Activated B cell treated with CpG ODN at 0.5 μM for 24 hours (primary cell): ENCODE data around the gene FHDC1. TPM values are rescaled to one million over a fixed set of nuclear protein-coding genes. Genes with fewer than 3 reads are reported as not detected.

Experiments
- ATAC-seq: fragments of 200-7000 bp; cut with Tn5 transposase; one replicate; pipeline ENCODE4 v1.10.0; 2021; ENCODE audit warnings: low read depth, mild to moderate bottlenecking, moderate library complexity
- CTCF ChIA-PET: fragments of 350-600 bp; sonication (Branson Sonifier 250); formaldehyde crosslinking; loops from one replicate; lab custom pipeline; 2021; ENCODE audit warnings: antibody characterized with exemption; lab: Charles Lee
- POLR2A ChIA-PET: fragments of 350-600 bp; sonication (Branson Sonifier 250); formaldehyde crosslinking; loops from one replicate; lab custom pipeline; 2021; ENCODE audit warnings: antibody characterized with exemption; lab: Charles Lee
- DNase-seq: peaks from one replicate; pipeline ENCODE4 v3.0.0; 2022
- H3K27ac Mint-ChIP-seq: one replicate; pipeline ENCODE4 v1.8.0; 2020; ENCODE audit warnings: mixed read lengths
- H3K27me3 Mint-ChIP-seq: one replicate; pipeline ENCODE4 v1.8.0; 2021; ENCODE audit warnings: mixed read lengths
- H3K36me3 Mint-ChIP-seq: one replicate; pipeline ENCODE4 v1.8.0; 2021; ENCODE audit warnings: low read depth, mixed read lengths
- H3K4me1 Mint-ChIP-seq: one replicate; pipeline ENCODE4 v1.8.0; 2021; ENCODE audit warnings: mixed read lengths
- H3K4me3 Mint-ChIP-seq: one replicate; pipeline ENCODE4 v1.8.0; 2020; ENCODE audit warnings: mild to moderate bottlenecking, mixed read lengths
- H3K9me3 Mint-ChIP-seq: one replicate; pipeline ENCODE4 v1.8.0; 2020; ENCODE audit warnings: mixed read lengths
- intact Hi-C: fragments of 100-400 bp; cut with micrococcal nuclease; formaldehyde crosslinking; loops from one replicate; pipeline ENCODE4 v1.15.1; 2024
- total RNA-seq: library from RNA; stranded (reverse); gene quantifications from 2 replicates; pipeline ENCODE4 v1.2.3, GENCODE V29; 2022
- TF ChIP-seq, protein P1 (sequence below): fragments of 200-600 bp; IDR thresholded peaks from one replicate; pipeline ENCODE4 v1.8.0; 2022; ENCODE audit warnings: antibody characterized with exemption, mild to moderate bottlenecking

The FHDC1 gene
- total RNA-seq, 1 donor from 2014 or later, result 0.33 TPM

DNA sequence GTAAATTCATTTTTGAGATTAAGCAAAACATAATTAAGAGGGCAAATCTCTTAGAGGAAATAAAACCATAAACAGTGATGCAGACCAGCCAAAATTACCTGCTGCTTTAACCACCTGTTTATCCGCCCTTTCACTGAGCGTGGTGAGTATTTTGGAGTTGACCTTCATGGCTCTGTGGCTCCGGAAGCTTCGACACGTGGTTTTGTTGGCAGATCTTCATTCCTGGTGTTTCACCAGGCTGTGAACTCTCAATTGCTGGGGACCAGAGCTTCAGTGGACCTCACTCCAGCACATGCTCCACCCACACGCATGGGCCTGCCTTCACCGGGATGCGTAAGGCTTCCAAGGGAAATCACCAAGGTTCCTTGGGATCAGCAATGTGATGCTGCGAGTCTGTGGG is 83.8 kb downstream of the FHDC1 start:
- Mint-ChIP-seq H3K27ac (no peak overlapping the region), H3K4me1 (peaks cover 4% of the 10 kb centered on the region)
- CTCF ChIA-PET, result no interaction called here

DNA sequence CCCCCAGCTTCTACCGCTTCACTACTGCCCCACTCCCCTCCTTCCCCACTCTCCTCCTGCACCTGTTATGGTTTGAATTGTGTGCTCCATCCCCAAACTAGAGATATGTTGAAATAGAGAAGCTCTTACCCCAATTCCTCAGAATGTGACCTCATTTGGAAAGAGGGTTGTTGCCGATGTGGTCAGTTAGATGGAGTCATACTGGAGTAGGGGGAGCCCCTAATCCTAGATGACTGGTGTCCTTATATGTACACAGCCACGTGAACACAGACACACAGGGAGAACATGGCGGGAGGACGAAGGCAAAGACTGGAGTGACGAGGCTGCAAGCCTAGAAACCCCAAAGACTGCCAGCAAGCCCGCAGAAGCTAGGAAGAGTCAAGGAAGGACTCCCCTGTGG is 84.3 kb downstream of the FHDC1 start:
- Mint-ChIP-seq H3K4me3 (no peak overlapping the region), H3K9me3 (peaks cover 6% of the 10 kb centered on the region), H3K4me1 (peaks cover 4% of the 10 kb centered on the region), H3K27me3 (no peaks in the 10 kb centered on the region), H3K36me3 (no peaks in the 10 kb centered on the region), H3K27ac (no peak overlapping the region)
- ATAC-seq, result no peak
- no peak for DNase-seq
- ChIA-PET POLR2A (no interaction called here), CTCF (no interaction called here)
- intact Hi-C loops, result no loop called here
- TF ChIP-seq, protein P1, sequence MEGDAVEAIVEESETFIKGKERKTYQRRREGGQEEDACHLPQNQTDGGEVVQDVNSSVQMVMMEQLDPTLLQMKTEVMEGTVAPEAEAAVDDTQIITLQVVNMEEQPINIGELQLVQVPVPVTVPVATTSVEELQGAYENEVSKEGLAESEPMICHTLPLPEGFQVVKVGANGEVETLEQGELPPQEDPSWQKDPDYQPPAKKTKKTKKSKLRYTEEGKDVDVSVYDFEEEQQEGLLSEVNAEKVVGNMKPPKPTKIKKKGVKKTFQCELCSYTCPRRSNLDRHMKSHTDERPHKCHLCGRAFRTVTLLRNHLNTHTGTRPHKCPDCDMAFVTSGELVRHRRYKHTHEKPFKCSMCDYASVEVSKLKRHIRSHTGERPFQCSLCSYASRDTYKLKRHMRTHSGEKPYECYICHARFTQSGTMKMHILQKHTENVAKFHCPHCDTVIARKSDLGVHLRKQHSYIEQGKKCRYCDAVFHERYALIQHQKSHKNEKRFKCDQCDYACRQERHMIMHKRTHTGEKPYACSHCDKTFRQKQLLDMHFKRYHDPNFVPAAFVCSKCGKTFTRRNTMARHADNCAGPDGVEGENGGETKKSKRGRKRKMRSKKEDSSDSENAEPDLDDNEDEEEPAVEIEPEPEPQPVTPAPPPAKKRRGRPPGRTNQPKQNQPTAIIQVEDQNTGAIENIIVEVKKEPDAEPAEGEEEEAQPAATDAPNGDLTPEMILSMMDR, result no peak

More for the DNA sequence above, 83.8 kb downstream of the FHDC1 start:
- Mint-ChIP-seq H3K36me3 (no peaks in the 10 kb centered on the region), H3K27me3 (no peaks in the 10 kb centered on the region), H3K4me3 (no peak overlapping the region), H3K9me3 (peaks cover 6% of the 10 kb centered on the region)
- POLR2A ChIA-PET, result no interaction called here
- intact Hi-C loops, result no loop called here
- ATAC-seq (no peak), DNase-seq (no peak)
- TF ChIP-seq, protein P1, result no peak

DNA sequence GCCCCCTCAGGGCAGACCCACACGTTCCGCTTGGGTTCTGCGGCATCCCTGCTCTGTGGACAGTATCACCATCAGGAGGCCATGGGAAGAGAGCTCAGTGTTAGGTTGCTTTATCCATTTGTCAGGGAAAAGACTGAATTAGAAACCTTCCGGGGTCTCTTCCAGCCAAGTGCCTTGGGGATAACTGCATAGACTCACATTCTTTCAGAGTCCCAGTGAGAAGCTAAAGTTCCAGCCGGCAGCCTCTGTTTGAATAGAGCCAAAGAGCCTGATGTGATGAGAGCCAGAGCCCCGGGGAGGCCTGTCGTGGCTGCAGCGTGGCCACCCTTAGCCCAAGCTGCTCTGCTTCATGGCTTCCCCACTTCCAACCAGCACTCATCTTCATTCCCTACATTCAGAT is 85.2 kb downstream of the FHDC1 start:
- intact Hi-C loops, result no loop called here
- TF ChIP-seq, protein P1, result no peak
- H3K4me1 Mint-ChIP-seq, result peaks cover 4% of the 10 kb centered on the region
- ChIA-PET CTCF (no interaction called here), POLR2A (no interaction called here)
- no peaks in the 10 kb centered on the region for H3K36me3 Mint-ChIP-seq
- H3K4me3 Mint-ChIP-seq, result no peak overlapping the region
- DNase-seq (no peak), ATAC-seq (no peak)
- H3K27ac Mint-ChIP-seq, result no peak overlapping the region
- H3K27me3 Mint-ChIP-seq, result no peaks in the 10 kb centered on the region
- H3K9me3 Mint-ChIP-seq, result peaks cover 6% of the 10 kb centered on the region

DNA sequence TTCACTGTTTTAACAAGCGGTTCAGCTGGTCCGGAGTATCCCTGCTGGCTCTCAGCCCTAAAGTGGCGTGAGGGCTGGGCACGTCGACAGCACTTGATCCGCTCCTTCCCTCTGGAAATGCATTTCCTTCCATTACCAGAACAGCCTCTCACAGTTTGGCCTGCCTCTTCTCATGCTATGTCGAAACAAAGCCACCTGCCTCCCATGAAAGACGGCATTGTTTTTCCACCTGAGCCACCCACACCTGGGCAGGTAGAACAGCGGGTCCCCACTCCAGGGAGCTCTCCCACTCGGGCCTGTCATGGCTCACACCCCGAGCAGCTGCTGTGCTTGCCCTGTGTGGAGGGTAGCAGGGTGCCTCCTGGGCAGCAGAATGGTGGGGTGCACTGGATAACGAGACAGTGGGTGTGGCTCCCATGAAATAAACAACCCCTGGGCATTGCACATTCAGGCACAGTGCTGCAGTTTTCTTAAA is 86.2 kb downstream of the FHDC1 start:
- Mint-ChIP-seq H3K27ac (no peak overlapping the region), H3K4me3 (no peak overlapping the region), H3K27me3 (no peaks in the 10 kb centered on the region), H3K36me3 (no peaks in the 10 kb centered on the region), H3K9me3 (peaks cover 6% of the 10 kb centered on the region), H3K4me1 (peaks cover 4% of the 10 kb centered on the region)
- TF ChIP-seq, protein P1, result no peak
- no peak for DNase-seq
- no peak for ATAC-seq
- intact Hi-C loops, result no loop called here
- POLR2A ChIA-PET, result no interaction called here
- CTCF ChIA-PET, result no interaction called here

DNA sequence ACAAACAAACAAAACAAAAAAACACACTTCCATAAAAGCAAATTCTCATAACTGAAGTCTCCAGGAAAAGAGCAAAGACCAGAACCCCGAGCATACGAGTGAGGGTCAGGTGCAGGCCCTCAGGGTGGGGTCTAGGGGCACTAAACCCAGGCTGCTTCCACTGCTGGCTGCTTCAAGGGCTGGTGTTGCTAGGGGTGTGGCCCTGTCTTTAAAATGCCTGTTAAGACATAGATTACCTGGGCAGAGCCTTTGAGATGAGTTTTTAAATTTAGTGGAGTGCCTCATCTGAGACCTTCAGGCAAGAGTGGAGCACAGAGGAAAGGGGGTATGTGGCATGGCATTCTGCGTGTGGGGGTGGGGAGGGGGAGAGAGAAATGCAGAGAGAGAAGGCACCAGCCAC is 87.0 kb downstream of the FHDC1 start:
- H3K9me3 Mint-ChIP-seq, result peaks cover 1% of the 10 kb centered on the region
- no peaks in the 10 kb centered on the region for H3K36me3 Mint-ChIP-seq
- DNase-seq, result no peak
- POLR2A ChIA-PET, result no interaction called here
- intact Hi-C loops, result no loop called here
- ATAC-seq, result no peak
- H3K27ac Mint-ChIP-seq, result no peak overlapping the region
- TF ChIP-seq, protein P1, result no peak
- no peak overlapping the region for H3K4me3 Mint-ChIP-seq
- CTCF ChIA-PET, result no interaction called here
- peaks cover 2% of the 10 kb centered on the region for H3K4me1 Mint-ChIP-seq
- H3K27me3 Mint-ChIP-seq, result no peaks in the 10 kb centered on the region
